Glutamatergic neuron (in vitro differentiated cells): ENCODE data around the gene COLEC11. TPM values are rescaled to one million over a fixed set of nuclear protein-coding genes. Genes with fewer than 3 reads are reported as not detected.

ENCODE experiments used
- DNase-seq: peaks from one replicate; pipeline ENCODE4 v3.0.0; 2022
- H3K27ac Mint-ChIP-seq: one replicate; pipeline ENCODE4 v1.8.0; 2020; ENCODE audit warnings: mild to moderate bottlenecking, mixed read lengths, inconsistent platforms; ENCODE audit not compliant: unreplicated experiment
- H3K27me3 Mint-ChIP-seq: one replicate; pipeline ENCODE4 v1.8.0; 2020; ENCODE audit warnings: mild to moderate bottlenecking, moderate library complexity, mixed read lengths, inconsistent platforms; ENCODE audit not compliant: unreplicated experiment
- H3K36me3 Mint-ChIP-seq: one replicate; pipeline ENCODE4 v1.8.0; 2020; ENCODE audit warnings: mild to moderate bottlenecking, mixed read lengths, inconsistent platforms; ENCODE audit not compliant: unreplicated experiment
- H3K4me1 Mint-ChIP-seq: one replicate; pipeline ENCODE4 v1.8.0; 2020; ENCODE audit warnings: mild to moderate bottlenecking, low read depth, mixed read lengths, inconsistent platforms; ENCODE audit not compliant: unreplicated experiment
- H3K4me3 Mint-ChIP-seq: one replicate; pipeline ENCODE4 v1.8.0; 2020; ENCODE audit warnings: mild to moderate bottlenecking, mixed read lengths, inconsistent platforms; ENCODE audit not compliant: unreplicated experiment
- H3K9me3 Mint-ChIP-seq: one replicate; pipeline ENCODE4 v1.8.0; 2020; ENCODE audit warnings: mild to moderate bottlenecking, moderate library complexity, mixed read lengths, inconsistent platforms; ENCODE audit not compliant: unreplicated experiment
- total RNA-seq: library from RNA; stranded (reverse); fragmentation: NEBNext Ultra II Directional; extraction: Animal tissue kit (Norgen Biotek cat#: 25700); gene quantifications from one replicate; pipeline ENCODE4 v1.2.1, GENCODE V29; 2021; ENCODE audit not compliant: unreplicated experiment
- TF ChIP-seq, protein P1 (sequence below): fragments of 200-600 bp; sonication (generic); IDR thresholded peaks from one replicate; pipeline ENCODE4 v1.5.0; 2021; ENCODE audit not compliant: partially characterized antibody, unreplicated experiment

COLEC11 gene
- total RNA-seq, 1 donor from 2014 or later = not detected

DNA sequence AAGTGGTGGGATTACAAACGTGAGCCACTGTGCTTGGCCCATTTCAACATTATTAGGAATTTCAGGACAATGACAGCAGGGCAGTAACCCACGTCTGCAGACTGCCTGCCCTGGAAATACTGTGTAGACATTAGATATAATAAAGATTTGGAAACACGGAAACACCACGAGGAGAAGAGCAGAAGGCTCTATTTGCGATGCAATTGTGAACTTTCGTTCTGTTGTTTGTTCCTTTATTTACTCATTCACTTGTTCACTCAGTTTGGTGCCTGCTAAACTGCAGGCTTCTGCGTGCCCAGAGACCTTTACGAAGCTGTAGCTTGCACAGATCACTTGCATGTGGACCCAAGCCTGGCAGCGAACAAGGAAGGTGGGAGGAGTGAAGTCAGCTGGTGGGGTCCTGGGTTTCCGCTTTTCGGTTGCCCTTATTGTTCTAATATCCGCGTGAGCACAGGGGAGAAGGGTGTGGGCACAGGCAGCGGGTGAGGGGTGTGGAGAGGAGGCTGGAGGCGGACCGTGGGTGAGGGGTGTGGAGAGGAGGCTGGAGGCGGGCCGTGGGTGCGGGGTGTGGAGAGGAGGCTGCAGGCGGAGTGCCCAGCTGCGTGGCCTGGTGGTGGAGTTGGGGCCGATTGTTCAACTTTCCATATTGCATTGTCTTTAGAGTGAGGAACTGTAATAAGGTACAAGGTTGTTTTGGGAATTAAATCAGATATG, 3.4 kb downstream of the COLEC11 start:
- H3K36me3 Mint-ChIP-seq = peaks cover 2% of the 10 kb centered on the region
- H3K4me1 Mint-ChIP-seq = no peaks in the 10 kb centered on the region
- no peak overlapping the region for H3K4me3 Mint-ChIP-seq
- peaks cover 2% of the 10 kb centered on the region for H3K27me3 Mint-ChIP-seq
- DNase-seq = no peak
- TF ChIP-seq, protein P1, sequence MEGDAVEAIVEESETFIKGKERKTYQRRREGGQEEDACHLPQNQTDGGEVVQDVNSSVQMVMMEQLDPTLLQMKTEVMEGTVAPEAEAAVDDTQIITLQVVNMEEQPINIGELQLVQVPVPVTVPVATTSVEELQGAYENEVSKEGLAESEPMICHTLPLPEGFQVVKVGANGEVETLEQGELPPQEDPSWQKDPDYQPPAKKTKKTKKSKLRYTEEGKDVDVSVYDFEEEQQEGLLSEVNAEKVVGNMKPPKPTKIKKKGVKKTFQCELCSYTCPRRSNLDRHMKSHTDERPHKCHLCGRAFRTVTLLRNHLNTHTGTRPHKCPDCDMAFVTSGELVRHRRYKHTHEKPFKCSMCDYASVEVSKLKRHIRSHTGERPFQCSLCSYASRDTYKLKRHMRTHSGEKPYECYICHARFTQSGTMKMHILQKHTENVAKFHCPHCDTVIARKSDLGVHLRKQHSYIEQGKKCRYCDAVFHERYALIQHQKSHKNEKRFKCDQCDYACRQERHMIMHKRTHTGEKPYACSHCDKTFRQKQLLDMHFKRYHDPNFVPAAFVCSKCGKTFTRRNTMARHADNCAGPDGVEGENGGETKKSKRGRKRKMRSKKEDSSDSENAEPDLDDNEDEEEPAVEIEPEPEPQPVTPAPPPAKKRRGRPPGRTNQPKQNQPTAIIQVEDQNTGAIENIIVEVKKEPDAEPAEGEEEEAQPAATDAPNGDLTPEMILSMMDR = no peak
- H3K27ac Mint-ChIP-seq = no peak overlapping the region
- peaks cover 7% of the 10 kb centered on the region for H3K9me3 Mint-ChIP-seq

DNA sequence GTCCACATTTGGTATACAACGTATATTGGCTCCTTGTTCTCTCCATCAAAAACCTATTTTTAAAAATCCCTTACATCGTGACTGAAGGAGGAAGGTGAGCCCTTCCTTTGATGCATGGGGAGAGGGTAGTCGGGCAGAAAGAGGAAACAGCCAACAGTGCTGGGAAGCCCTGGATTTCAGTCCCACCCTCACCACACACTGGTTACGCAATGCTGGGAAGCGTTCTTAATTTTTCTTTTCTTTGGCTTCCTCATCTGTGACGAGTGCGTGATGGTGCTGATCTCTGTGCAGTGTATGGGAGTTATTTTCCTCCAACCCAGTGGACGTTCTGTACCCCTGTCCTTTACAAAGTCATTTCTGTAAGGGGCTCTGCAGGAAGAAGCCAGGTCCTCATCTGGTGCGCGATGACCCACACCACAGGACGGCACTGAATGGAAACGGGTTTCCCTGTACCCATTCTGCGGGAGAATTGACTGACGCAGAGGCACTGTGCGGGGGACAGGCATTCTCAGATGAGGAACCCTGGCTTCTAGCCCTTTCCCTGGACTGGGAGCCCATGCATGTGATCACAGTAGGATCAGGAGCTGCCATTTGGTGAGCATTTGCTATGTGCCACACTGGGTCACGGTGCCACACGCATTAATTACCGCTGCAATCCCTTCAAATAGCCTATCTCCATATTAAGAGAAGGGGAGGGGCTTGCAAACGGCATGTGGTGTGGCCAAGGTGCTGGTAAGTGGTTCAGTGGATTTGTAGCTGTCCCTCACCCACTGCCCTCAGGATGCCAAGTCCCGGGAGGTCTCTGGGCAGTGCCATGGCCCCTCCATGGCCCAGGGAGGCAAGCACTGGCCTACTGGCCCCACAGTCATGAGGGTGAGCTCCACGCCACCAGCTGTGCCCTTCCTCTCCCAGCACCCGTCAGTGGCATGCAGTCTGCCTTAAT, 4.3 kb downstream of the COLEC11 start:
- Mint-ChIP-seq H3K36me3 (no peaks in the 10 kb centered on the region), H3K4me1 (no peaks in the 10 kb centered on the region), H3K27ac (no peak overlapping the region), H3K9me3 (peaks cover 7% of the 10 kb centered on the region), H3K4me3 (no peak overlapping the region), H3K27me3 (peaks cover 2% of the 10 kb centered on the region)
- DNase-seq = no peak
- TF ChIP-seq, protein P1 = no peak

DNA sequence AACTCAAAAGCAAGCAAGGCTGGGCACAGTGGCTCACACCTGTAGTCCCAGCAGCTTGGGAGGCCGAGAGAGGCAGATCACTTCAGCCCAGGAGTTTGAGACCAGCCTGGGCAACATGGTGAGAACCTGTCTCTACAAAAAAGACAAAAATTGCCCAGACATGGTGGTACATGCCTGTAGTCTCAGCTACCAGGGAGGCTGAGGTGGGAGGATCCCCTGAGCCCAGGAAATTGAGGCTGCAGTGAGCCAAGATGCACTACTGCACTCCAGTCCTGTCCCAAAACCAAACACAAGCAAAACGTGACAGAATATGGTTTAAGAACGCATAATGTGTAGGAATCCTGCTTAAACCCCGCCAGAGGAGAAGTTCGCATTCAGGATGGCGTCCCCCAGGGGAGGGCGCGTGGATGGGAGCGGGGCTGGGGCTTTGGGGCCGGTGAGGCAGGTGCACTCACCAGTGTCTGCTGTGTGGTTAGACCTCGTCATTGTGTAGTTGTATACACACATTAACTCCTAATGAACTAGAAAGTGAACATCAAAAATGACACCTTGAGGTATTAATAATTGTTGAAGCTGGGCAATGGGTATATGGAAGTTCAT, 5.4 kb downstream of the COLEC11 start:
- DNase-seq = no peak
- peaks cover 7% of the 10 kb centered on the region for H3K9me3 Mint-ChIP-seq
- no peak overlapping the region for H3K27ac Mint-ChIP-seq
- no peaks in the 10 kb centered on the region for H3K36me3 Mint-ChIP-seq
- H3K4me3 Mint-ChIP-seq = no peak overlapping the region
- TF ChIP-seq, protein P1 = no peak
- H3K4me1 Mint-ChIP-seq = no peaks in the 10 kb centered on the region
- H3K27me3 Mint-ChIP-seq = peaks cover 2% of the 10 kb centered on the region

DNA sequence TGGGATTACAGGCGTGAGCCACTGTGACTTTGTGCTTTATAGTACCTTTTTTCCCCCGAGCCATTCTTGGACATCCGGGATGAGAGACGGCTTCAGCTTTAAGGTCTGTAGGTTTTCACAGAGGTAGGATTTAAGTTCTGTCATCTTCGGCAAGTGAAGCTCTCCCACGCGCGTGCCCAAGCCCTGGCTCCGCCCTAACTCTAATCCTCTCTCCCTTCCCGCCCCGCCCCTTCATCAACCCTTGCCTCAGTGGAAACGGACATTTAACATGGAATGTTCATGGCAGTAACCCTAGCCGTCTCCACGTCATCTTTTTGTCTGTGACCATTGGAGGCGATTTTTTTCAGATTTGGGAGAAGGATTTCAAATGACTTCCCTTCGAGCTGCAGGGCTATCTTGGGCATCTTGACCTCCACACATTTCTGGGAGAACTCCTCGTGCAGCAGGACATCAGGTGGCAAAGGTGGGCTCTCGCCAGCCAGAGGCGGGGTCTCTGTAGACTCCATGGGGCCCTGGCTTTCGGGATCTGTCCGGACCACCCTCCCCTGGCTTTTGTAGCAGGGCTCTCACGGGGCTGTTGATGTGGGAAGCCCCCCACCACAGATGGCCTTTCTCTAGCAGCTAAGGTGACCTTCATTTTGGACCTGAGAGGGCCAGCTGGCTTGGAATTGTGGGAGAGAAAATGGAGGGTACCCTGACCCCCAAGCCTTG, 6.8 kb downstream of the COLEC11 start:
- DNase-seq = no peak
- TF ChIP-seq, protein P1 = no peak
- Mint-ChIP-seq H3K27me3 (peaks cover 2% of the 10 kb centered on the region), H3K4me1 (no peaks in the 10 kb centered on the region), H3K27ac (no peak overlapping the region), H3K36me3 (no peaks in the 10 kb centered on the region), H3K4me3 (no peak overlapping the region), H3K9me3 (peaks cover 7% of the 10 kb centered on the region)
